Measurements from ENCODE around the gene IGSF22.

IGSF22 gene

GRCh38 chr11:18699848-18700261 lies 26.1 kb downstream of the IGSF22 start:
- Mint-ChIP-seq H3K27me3 (ENCODE audit: low read depth, poor library complexity) (peaks cover 68% of the 10 kb centered on the region), H3K27ac (no peak overlapping the region), H3K4me3 (peak overlapping the region; percentile 84), H3K36me3 (ENCODE audit: low read depth) (no peaks in the 10 kb centered on the region), H3K4me1 (peaks cover 38% of the 10 kb centered on the region), H3K9me3 (no peaks in the 10 kb centered on the region)
- TF ChIP-seq CTCF (IDR thresholded peaks at IDR 0.05) = no peak
- no peak for DNase-seq

- peak overlapping the region; percentile 84 for H3K4me3 Mint-ChIP-seq
- H3K9me3 Mint-ChIP-seq = no peaks in the 10 kb centered on the region
- peaks cover 32% of the 10 kb centered on the region for H3K4me1 Mint-ChIP-seq
- peaks cover 67% of the 10 kb centered on the region for H3K27me3 Mint-ChIP-seq (ENCODE audit: low read depth, poor library complexity)
- DNase-seq = no peak
- H3K36me3 Mint-ChIP-seq (ENCODE audit: low read depth) = no peaks in the 10 kb centered on the region
- TF ChIP-seq CTCF (IDR thresholded peaks at IDR 0.05) = no peak
- H3K27ac Mint-ChIP-seq = no peak overlapping the region
Observed at GRCh38 chr11:18699269-18699596, 26.8 kb downstream of the IGSF22 start.

- Mint-ChIP-seq H3K27ac (no peak within 1 kb of the TSS), H3K4me3 (peak within 1 kb of the TSS; percentile 84), H3K36me3 (ENCODE audit: low read depth) (no peaks in the 10 kb centered on the region), H3K27me3 (ENCODE audit: low read depth, poor library complexity) (peaks cover 72% of the 10 kb centered on the region), H3K9me3 (no peaks in the 10 kb centered on the region), H3K4me1 (peaks cover 25% of the 10 kb centered on the region)
- peak; percentile 97 for DNase-seq
- TF ChIP-seq CTCF (IDR thresholded peaks at IDR 0.05) = no peak
Observed at GRCh38 chr11:18698341-18699268, 27.4 kb downstream of the IGSF22 start, which contains the start of gene TMEM86A. Gene TMEM86A, plus strand, starts transcription at chr11:18698779. Its CDS starts 108 bp downstream, at chr11:18698887.

- Mint-ChIP-seq H3K4me3 (no peak overlapping the region), H3K27ac (no peak overlapping the region), H3K4me1 (peaks cover 21% of the 10 kb centered on the region), H3K9me3 (no peaks in the 10 kb centered on the region), H3K36me3 (ENCODE audit: low read depth) (no peaks in the 10 kb centered on the region), H3K27me3 (ENCODE audit: low read depth, poor library complexity) (peaks cover 70% of the 10 kb centered on the region)
- TF ChIP-seq CTCF (IDR thresholded peaks at IDR 0.05) = no peak
- no peak for DNase-seq
Observed at GRCh38 chr11:18697576-18697975, 28.4 kb downstream of the IGSF22 start.

GRCh38 chr11:18696638-18697225 lies 29.3 kb downstream of the IGSF22 start:
- no peak for TF ChIP-seq CTCF (IDR thresholded peaks at IDR 0.05)
- no peaks in the 10 kb centered on the region for H3K36me3 Mint-ChIP-seq (ENCODE audit: low read depth)
- H3K9me3 Mint-ChIP-seq = no peaks in the 10 kb centered on the region
- no peak overlapping the region for H3K4me3 Mint-ChIP-seq
- H3K27me3 Mint-ChIP-seq (ENCODE audit: low read depth, poor library complexity) = peaks cover 67% of the 10 kb centered on the region
- no peak for DNase-seq
- no peak overlapping the region for H3K27ac Mint-ChIP-seq
- peaks cover 21% of the 10 kb centered on the region for H3K4me1 Mint-ChIP-seq
